CD1c-positive myeloid dendritic cell (primary cell): ENCODE data around the gene ANKRD1.

Experiments
- DNase-seq: peaks from one replicate; pipeline ENCODE4 v3.0.0-alpha.2; 2016; ENCODE audit errors: extremely low spot score

Gene ANKRD1

DNA sequence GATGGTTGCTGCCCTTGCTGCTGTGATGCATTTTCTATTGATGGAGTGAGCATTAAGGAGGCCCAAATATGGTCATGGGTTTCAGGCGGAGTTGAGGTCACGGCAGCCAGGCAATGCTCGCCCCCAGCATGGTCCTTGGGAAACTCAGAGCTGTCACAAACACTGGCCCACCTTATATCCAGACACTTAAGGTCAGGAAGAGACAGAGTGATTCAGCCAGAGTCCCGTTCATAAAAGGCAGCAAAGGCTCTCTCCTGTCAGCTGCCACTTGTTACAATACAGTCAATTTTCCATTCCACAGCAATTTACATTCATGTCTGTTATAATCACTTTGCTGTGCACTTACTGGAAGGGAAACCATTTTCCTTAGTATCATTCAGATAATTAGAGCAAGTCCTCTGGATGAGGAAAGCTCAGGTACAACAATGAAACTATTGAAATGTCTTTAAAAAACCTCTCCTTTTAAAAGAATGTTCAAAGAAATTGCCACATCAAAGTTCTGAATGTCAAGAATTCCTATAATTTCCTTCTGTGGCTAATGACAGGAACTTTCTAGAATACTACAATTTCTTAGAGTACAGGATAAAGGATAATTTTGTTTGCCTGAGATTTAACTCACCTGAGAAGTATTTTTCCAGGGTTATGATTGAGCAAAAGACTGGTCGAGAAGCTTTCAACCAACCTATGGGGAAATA is 14.8 kb upstream of the ANKRD1 start:
- no peak for DNase-seq

DNA sequence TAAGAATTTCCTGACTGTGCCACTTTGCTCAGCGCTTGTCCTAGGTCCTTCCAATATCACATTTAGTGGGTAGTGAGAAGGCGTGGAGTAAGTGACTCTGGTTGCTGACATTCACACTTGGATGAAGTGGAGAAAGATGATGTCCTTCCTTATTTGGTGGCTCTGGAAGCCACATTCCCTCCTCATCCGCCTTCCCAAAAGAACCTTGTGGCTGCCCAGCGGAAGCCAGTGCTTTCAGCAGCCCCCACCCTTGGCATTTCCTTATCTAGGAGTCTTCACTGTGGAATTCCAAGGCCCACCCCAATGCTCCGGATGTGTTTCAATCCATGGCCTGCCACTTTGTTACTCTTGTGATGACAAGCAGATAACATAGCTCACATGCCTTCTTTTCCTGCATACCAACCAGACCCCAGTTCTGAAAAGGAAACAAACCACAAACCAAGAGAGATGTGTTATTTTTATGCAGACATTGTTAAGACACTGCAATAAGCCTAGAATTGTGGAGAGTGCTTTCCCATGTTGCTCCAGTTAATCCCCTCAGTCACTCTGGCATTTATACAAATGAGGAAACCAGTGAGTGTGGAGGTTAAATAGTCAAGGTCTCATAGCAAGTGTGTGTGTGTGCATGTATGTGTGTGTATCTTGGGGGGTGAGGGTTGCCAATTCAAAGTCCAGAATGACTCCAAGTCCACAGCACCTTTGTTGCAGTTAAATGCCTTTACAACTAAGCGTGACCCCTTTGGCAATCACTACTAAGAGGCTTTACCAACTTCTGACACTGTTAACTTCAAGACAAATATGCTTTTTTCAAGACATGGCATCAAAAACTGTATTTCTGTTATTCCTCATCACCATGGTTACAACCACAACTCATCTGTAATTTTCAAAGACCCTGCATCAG is 10.3 kb upstream of the ANKRD1 start:
- DNase-seq = no peak

DNA sequence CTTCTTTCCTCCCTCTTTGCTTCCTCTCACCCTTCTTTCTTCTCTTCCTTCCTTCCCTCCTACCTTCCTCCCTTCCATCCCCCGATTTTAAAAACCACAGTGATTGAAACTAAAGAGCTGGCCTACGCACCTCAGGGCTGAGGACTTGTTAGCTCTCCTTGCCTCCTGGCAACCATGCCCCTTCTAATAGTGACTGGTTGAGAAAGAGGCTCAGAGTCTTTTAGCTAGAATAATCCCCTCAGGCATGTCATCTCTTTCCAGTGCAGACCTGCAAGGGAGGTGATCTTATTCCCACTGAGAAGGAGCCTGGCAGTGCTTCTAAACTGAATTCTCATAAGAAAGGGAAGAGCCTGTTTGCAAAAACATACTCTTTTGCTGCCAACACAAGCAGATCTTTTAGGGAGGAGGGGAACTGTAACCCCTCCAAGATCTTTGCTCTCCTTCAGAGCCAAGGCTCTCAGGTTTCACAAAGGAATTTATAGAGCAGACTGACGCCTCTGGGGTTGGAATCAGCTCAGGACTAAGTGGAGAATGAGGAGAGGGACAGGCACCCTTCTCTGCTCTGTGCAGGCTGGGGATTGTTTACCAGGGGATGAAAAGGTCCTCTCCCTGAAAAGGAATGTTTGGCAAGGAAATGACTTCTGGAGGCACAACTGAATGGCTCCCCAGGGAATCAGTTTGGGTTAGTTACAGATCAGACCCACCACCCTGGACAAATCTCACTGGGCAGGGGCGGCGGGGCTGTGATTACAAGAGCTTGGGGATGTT is 9.4 kb upstream of the ANKRD1 start:
- no peak for DNase-seq

DNA sequence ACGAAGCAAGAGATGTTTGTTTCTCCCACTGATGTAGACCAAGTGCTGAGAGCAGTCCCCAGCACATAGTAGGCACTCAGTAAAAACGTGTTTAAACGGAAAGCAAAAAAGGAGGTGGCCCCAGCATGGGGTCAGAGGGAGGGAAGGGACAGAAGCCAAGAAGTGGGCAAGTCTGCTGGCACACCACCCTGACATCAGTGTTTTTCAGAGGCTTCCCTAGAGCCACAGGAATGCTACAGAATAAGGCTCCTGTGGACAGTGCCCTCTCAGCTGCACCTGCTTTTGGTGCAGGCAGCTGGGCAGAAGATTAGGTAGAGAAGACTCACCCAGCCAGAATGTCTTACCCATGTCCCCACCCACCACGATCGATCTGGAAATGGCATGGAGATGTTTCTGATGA is 8.3 kb upstream of the ANKRD1 start:
- no peak for DNase-seq

DNA sequence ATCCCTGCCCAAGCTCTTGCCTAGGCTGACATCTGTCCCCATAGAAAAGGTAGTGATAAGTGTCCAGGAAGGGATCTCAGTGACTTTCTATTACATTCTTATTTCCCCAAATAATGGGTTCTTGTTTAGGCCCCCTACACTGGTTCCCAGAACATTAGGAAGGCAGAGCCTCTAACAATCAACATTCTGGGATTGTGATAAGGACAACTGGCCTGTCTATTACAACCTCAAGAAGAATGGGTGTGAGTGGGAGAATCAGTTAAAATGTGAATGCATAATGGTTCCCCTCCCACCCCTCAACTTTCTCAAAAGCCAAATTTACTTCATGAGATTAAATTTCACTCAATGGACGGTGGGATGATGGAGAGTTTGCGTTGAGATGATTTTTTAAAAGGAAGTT is 6.4 kb upstream of the ANKRD1 start:
- no peak for DNase-seq

DNA sequence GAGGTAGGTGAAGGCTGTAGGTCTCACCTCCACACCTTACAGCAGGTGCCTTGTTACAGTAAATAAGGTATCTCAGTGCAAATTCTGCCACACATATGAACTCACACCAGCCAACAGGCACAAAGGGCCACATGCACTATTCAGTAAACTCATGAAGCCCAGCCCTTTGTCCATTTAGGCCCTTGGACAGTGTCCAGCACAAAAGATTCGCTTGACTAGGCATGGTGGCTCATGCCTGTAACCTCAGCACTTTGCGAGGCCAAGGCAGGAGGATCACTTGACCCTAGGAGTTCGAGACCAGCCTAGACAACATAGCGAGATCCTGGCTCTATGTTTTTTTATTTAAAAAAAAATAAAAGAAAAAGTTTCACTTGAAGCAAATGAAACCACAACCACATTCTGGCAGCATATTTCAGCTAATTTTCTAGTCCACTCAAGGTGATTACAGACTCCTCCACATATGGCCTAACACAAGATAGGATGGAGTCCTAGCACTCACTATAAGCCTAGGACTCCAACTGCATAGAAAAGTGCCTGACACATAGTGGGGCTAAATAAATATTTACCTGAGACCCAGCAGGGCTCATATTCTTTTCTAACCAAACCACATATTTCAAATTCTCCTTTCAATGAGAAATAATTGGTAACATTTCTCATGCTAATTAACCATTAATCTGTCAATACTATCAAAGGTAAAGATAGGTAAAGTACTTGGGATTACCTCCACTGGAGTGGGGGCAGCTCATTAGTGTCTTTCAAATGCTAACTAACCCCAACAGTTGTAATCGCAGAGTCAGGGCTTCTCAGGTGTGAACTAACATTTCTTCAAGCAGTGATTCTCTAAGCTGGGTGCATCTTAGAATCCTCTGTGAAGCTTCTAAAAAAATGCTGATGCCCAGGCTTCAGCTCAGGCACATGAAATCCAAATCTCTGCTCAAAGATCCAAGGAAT is 4.5 kb upstream of the ANKRD1 start:
- no peak for DNase-seq

DNA sequence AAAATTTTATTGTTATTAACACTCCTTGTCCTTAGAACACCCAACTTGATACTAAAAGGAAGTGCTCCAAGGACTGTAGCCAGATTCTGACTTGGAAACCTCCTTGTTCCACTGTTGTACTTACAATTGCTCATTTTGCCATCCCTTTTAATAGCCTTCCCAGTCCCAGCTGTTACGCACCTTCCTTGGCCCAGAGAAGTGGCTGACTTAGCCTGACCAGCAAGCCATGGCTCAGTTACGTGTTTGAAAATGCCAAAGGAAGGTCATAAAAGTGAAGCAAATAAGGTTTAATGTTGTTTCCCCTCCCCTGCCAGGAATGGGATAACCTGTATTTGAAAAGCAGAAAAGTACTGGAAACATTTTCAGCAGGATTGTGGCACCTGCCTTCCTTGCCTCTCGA is 3.7 kb upstream of the ANKRD1 start:
- DNase-seq = no peak

DNA sequence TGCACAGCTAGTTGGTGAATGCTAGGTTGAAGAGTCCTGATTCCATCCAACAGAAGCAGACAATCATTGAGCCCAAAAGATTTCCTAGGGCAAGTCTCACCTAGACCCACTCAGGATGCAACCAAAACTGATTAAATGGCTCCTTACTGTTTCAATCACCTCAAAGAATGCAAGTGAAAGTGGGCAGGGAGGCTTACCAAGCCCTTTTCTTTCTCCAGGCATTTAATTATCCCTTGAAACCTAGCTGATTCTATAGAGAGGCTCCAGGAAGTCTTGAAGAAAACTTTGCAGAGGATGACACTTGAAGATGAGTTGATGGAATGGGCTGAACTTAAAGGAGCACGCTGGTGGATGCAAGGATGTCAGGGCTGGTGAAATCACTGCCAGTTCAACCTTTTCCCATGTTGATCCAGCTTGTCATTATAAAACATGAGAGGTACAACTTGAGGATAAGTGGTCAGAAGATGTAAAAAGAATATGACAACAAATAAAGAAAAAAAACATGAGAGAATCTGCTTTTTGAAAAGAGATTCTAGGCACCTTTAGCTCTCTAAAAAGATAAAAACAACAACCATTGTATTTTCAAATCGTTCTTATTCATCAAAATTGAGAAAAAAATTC is 2.3 kb upstream of the ANKRD1 start:
- DNase-seq = no peak

DNA sequence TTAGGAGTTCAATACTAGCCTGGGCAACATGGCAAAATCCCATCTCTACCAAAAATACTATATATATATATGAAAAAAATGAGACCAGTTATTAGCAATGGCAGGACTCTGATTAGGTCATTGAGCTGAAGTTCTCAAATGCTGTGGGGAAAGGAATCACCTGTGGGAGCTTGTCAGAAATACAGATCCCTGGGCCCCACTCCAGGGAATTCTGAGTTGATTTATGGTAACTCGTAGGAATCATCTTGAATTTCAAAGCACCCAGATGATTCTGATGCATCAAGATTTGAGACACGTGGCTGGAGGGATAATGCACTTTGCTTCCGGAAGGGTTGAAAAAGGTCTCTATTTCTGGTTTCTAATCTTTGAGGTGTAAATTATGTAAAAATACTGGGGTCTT is 1.0 kb upstream of the ANKRD1 start:
- DNase-seq = no peak

DNA sequence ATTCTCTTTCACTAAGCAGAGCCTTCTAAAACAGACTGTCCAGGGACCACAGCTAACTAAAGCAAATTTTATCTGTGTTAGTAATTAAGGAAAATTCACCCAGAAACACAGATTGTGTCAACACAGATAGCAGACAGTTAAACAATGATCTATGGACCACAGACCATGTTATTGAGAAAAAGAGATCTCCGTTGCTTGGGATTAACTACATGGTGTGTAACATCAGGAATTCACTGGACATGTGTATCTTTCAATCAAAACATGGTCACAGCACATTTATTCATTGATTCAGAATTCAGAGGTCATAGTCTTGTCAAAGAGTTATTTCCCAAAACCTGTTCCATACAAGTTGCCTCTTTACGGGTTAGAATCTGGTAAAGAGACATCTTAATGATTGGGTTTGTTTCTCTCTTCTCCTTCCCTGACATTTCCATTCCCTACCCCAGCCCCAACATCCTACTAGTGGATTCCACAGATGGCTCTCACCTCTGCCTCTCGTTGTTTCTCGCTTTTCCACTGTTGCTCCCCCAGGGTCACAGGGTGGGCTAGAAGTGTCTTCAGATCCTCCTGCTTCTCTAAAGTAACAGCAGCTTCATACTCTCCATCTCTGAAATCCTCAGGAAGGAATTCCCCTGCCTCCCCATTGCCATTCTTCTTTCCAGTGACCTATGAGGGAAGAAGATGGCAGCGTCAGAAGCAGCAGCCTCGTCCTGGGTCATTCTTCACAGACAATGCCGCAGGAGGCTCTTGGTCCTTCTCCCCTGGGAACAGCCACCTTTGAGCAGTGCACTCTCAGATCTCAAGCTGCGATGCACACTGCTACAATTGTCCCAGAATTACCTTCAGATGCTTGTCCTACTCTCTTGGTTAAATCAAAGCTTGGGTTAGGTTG is 958 bp downstream of the ANKRD1 start:
- DNase-seq = no peak

DNA sequence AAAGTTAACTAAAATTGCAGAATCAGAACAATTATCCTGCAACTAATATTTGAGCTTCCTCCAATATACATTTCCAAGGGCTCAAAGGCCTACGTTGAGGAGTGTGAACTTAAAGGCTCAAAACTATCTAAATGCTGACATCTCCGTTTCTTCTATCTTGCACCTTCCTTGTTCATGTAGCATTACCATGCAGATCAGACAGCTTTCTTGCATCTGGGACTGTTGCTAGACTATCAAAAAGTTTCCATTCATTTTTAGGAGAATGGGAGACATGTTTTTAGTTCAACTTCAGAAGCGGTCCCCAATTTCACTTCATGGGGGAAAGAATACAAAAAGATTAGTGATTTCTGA is 2.9 kb downstream of the ANKRD1 start:
- no peak for DNase-seq

DNA sequence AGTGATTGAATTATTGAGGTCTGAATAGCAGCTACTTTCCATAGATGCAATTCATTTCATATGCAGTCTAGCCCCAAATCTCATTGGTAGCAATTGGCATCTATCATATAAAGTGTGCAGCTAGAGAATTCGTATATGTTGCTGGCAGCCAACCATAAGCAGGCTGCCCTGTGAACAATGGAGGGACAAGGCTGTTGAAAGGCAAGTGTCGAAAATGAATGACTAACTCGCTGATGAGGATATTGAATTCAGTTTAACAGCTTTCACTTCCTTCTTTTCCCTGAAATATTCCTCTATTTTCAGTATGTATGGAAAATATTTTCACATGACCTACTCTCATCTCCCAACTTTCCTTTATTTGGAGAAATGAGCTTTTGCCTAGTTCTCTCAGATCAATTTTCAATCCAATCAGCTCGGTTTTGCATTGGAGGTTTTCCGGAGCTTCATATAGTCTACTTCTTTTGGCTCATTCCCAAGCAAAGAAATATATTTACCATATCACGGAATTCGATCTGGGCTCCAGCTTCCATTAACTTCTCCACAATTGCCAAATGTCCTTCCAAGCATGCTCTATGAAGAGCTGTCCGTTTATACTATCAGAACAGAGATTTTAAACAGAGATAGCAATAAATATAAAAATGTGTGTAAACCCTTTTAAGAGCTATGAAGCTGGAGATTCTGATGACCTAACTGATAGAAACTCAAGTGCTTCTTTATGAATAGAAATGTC is 3.5 kb downstream of the ANKRD1 start:
- DNase-seq = no peak

DNA sequence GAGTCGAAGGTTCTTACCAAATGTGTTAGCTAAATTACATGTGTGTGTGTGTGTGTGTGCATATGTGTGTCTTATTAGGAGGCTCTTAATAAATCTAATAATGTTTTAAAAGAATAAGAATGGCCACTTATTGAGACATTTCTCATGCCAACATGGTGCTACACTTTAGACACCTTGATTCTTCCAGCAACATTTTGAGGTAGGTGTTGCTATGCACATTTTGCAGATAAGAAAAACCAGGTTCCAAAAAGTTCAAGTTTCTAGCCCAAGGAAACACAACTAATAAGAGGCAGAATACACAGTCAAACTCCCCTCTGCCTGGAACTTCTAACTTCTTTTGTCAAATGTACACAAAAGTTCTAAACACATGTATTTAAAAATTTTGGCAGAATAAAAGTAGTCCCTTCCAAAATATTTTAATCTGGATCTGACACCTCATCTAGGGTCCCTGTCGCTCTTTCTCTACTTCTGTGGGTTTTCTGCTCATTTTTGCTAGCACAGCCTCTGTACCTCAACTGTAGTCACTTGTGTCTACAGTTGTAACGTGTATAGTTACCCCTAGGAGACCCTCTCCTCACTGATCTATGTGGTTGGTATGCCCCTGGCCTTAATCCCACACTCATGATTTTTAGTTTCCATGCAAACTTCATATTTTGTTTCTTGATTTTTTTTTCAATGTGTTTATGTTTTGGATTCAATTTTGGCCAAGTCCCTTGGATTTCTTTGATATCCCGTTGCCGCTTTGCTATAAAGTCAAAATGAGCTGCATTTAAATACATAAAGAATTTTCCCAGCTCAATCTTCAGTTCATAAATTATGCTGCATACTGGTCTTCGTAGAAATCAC is 4.3 kb downstream of the ANKRD1 start:
- no peak for DNase-seq

DNA sequence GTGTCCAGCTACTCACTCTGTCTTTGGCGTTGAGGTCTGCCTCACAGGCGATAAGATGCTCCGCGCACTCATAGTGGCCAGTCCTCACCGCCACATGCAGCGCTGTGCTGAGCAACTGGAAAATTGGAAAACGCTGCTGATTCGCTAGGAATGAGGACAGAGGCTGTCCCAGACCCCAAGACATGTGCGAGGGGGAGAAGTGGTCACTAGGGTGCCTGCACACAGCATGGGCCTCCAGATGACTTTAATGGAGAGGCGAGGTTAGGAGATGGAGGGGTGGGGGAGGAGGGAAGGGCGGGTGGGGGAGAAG is 5.2 kb downstream of the ANKRD1 start:
- no peak for DNase-seq

DNA sequence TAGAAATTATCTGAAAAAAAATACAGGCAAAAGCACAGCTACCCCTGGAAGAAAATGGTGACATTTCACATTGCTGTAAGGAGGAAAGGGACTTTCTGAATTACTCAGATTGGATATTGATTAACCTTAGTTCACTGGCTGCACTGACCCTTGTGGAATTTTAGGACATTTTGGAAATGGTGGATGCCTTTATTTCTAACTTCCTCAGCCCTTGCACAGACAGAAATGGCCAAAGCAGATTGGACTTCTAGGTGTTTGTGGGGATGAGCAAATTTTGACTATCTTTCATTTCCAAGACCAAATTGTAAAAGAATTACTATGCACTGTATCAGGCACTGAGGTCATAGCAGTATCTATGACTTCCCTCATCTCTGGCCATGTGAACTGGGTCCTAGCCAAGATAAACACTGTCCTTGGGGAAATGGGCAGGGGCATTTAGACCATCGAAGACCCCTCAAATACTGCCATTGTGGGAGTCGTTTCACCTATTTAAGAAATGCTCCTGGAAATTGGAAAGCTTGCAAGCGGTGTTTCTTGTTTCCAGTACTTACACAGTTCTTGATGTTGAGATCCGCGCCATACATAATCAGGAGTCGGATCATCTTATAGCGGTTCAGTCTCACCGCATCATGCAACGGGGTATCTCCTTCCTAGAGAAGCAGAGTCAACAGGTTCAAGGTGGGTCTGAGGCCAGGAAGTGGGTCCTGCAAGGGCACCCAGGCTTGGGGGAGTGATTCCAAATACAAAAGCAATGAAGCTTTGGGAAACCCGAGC is 5.7 kb downstream of the ANKRD1 start:
- DNase-seq = no peak

DNA sequence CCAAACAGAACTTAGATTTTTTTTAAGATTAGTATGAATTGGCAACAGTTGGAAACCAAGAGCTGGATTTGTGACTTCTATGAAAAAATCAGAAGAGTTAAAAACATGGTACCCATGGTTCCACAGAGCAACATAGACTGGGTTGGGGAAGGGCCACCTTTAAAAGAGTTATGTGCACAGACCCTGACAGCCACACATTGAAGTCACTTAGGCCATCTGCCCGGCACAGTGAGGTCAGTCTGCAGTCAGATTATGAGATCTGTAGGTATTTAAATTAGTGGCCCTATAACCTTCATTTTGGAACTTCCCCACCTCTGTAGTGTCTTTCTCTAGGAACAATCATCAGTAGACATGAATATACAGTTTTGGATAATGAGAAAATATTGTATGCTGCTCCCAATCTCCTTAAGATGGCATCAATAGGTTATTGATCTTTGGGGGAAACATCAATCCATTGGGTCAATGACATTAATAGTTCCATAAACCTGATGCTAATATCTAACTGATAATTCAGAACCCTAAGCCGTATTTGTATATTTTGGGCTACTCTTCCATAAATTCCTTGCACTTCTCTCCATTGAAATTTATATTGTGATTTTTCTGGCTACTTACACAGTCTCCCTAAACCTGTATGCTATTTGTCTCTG is 7.0 kb downstream of the ANKRD1 start:
- DNase-seq = no peak

DNA sequence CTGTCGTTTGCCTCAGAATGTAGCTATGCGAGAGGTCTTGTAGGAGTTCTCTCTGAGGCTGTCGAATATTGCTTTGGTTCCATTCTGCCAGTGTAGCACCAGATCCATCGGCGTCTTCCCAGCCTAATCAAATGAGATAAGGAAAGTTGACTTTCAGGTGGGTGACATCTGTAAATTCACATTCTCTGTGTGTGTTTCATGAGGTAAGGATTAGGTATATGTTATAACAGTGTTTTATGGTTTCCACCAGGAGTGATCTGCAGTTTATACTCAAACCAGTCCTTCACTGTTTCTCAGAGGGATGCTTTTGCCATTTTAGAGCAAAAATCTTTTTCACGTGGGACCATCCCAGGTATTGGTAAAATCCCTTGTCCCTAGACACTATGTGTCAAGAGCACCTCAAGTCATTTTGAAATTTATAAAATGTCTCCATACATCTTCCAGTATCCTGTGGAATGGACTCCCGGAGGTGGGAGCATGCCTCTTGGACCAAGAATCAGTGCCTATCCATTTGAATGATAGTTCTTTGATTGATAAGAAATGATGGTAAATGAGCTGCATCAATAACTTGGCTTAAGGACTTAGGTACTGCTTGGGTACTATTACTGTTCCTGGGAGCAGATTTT is 7.9 kb downstream of the ANKRD1 start:
- DNase-seq = no peak
